ENCODE measurements around the gene GPATCH2.

GPATCH2 gene

GRCh38 chr1:217379336-217379735, 251.6 kb downstream of the GPATCH2 start:
- H3K27ac ChIP-seq (replicated peaks) = no peak overlapping the region
- no peaks in the 10 kb centered on the region for H3K27me3 ChIP-seq (ENCODE audit: insufficient read depth, poor library complexity, severe bottlenecking)
- no peak overlapping the region for H3K4me3 ChIP-seq (replicated peaks; ENCODE audit: insufficient read depth, low read length)
- TF ChIP-seq SPI1 (IDR thresholded peaks at IDR 0.05; ENCODE audit: borderline replicate concordance, low read depth) (no peak), GABPA (IDR thresholded peaks at IDR 0.05; ENCODE audit: low read depth) (no peak), CTCF (IDR thresholded peaks at IDR 0.05; ENCODE audit: insufficient read depth, low read length) (no peak), REST (IDR thresholded peaks at IDR 0.05; ENCODE audit: insufficient replicate concordance, low read depth) (no peak), POLR2AphosphoS5 (IDR thresholded peaks at IDR 0.05; ENCODE audit: low read depth) (no peak)
- DNase-seq (ENCODE audit: low read depth in 1 of 2, low spot score in 1 of 2) = no peak
